Calu3 (cell line): ENCODE data around the gene TLE2. TPM values are rescaled to one million over a fixed set of nuclear protein-coding genes. Genes with fewer than 3 reads are reported as not detected.

Experiments
- BruUV-seq: library from RNA; stranded (reverse); fragments of 400-500 nt; replicated peaks from 2 replicates; lab custom pipeline; 2021; lab: Mats Ljungman, UMichigan
- CTCF ChIA-PET: fragments of 300-600 bp; sonication (Branson Sonifier 250); formaldehyde crosslinking; loops from one replicate; lab custom pipeline; 2022; ENCODE audit warnings: antibody characterized with exemption; lab: Charles Lee
- DNase-seq: peaks from one replicate; pipeline ENCODE4 v3.0.0; 2022
- H3K27ac Mint-ChIP-seq: one replicate; pipeline ENCODE4 v1.8.0; 2022; ENCODE audit warnings: mixed read lengths; ENCODE audit not compliant: unreplicated experiment
- H3K27me3 Mint-ChIP-seq: one replicate; pipeline ENCODE4 v1.8.0; 2022; ENCODE audit warnings: mixed read lengths; ENCODE audit not compliant: unreplicated experiment
- H3K36me3 Mint-ChIP-seq: one replicate; pipeline ENCODE4 v1.8.0; 2022; ENCODE audit warnings: mild to moderate bottlenecking, moderate library complexity, mixed read lengths; ENCODE audit not compliant: insufficient read depth, unreplicated experiment
- H3K4me1 Mint-ChIP-seq: one replicate; pipeline ENCODE4 v1.8.0; 2022; ENCODE audit warnings: mild to moderate bottlenecking, low read depth, mixed read lengths; ENCODE audit not compliant: unreplicated experiment
- H3K4me3 Mint-ChIP-seq: one replicate; pipeline ENCODE4 v1.8.0; 2022; ENCODE audit warnings: mild to moderate bottlenecking, low read depth, moderate library complexity, mixed read lengths; ENCODE audit not compliant: unreplicated experiment
- H3K9me3 Mint-ChIP-seq: one replicate; pipeline ENCODE4 v1.8.0; 2022; ENCODE audit warnings: low read depth, mixed read lengths; ENCODE audit not compliant: unreplicated experiment
- intact Hi-C: fragments of 100-400 bp; cut with micrococcal nuclease; formaldehyde crosslinking; loops from one replicate; pipeline ENCODE4 v1.10.0; 2022; ENCODE audit not compliant: unreplicated experiment
- total RNA-seq: library from RNA; stranded (reverse); gene quantifications from 2 replicates; pipeline ENCODE4 v1.2.3, GENCODE V29; 2022
- TF ChIP-seq, protein P1 (sequence below): fragments of 200-600 bp; IDR thresholded peaks from one replicate; pipeline ENCODE4 v1.8.0; 2022; ENCODE audit warnings: antibody characterized with exemption; ENCODE audit not compliant: unreplicated experiment

TLE2 gene
- total RNA-seq, 1 experiment from 2014 or later: 8.5 TPM

DNA sequence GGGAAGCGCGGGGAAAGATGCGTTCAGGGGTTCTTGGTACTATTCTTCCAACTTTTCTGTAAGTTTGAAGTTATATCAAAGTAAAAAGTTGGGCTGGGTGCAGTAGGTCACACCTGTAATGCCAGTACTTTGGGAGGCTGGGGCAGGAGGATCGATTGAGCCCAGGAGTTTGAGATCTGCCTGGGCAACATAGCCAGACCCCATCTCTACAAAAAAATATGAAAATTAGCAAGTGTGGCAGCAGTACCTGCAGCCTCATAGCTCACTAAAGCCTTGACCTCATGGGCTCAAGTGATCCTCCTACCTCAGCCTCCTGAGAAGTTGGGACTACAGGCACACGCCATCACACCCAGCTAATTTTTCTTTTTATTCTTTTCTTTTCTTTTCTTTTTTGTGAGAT is 71.9 kb downstream of the TLE2 start:
- Mint-ChIP-seq H3K9me3 (no peaks in the 10 kb centered on the region), H3K27me3 (no peaks in the 10 kb centered on the region), H3K27ac (no peak overlapping the region), H3K4me1 (no peaks in the 10 kb centered on the region), H3K36me3 (peaks cover 8% of the 10 kb centered on the region), H3K4me3 (no peak overlapping the region)
- no peak for DNase-seq
- no TSS peak for BruUV-seq
- intact Hi-C loops: no loop called here
- CTCF ChIA-PET: no interaction called here
- TF ChIP-seq, protein P1, sequence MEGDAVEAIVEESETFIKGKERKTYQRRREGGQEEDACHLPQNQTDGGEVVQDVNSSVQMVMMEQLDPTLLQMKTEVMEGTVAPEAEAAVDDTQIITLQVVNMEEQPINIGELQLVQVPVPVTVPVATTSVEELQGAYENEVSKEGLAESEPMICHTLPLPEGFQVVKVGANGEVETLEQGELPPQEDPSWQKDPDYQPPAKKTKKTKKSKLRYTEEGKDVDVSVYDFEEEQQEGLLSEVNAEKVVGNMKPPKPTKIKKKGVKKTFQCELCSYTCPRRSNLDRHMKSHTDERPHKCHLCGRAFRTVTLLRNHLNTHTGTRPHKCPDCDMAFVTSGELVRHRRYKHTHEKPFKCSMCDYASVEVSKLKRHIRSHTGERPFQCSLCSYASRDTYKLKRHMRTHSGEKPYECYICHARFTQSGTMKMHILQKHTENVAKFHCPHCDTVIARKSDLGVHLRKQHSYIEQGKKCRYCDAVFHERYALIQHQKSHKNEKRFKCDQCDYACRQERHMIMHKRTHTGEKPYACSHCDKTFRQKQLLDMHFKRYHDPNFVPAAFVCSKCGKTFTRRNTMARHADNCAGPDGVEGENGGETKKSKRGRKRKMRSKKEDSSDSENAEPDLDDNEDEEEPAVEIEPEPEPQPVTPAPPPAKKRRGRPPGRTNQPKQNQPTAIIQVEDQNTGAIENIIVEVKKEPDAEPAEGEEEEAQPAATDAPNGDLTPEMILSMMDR: no peak

- Mint-ChIP-seq H3K36me3 (peaks cover 30% of the 10 kb centered on the region), H3K4me3 (peak overlapping the region; percentile 62), H3K27ac (peak overlapping the region; percentile 75), H3K4me1 (peaks cover 7% of the 10 kb centered on the region), H3K27me3 (no peaks in the 10 kb centered on the region), H3K9me3 (no peaks in the 10 kb centered on the region)
- BruUV-seq: no TSS peak
- intact Hi-C loops: no loop called here
- TF ChIP-seq, protein P1: no peak
- CTCF ChIA-PET: interaction anchor here (0.6 to 1.2 kb wide), 5 partner anchors 18 to 532 kb away, joined by 3 to 7 read pairs (median 3); no protein-coding TSS in a partner anchor
- peak; percentile 75 for DNase-seq
Observed at GRCh38 chr19:2952953-2953481, 76.1 kb downstream of the TLE2 start.

DNA sequence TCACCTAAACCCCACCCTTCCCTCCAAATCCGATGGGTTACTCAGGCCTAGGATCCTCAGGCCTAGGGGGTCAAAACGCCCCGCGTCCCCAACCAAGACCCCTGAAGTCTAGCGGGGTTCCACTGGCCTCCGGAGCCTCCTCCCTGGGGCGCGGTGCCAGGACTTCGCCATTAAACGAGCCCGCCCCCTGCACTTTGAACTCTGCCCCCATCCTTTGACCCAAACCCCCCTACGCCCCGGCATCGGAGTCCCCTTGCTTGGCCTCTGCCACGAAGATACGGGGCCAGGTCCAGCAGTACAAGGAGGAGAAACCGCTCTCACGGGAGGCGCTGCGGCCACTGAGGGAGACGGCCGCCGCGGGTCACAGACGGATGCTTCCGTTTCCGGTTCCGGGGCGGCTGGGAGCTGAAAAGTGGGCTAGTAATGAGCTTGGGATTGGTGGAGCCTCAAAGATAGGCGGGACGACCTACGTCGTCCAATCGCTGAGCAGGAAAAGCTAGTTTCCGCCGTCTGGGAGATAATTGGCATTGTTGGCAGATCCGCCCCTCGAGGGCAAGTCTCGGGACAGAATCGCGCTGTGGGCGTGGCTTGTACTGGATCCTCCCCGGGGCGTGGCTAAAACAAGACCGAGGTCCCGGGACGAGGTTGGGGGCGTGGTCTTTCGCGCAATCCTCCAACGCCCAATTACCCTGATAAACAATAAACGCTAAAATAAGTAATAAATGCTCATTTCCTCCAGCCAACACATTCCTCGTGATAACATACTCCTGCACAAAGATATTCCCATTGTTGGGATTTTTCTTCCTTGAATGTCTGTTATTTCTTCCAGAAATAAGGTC is 78.6 kb downstream of the TLE2 start:
- CTCF ChIA-PET: interaction anchor here (0.6 to 2.6 kb wide), 18 partner anchors 10 to 480 kb away, joined by 3 to 12 read pairs (median 4); partner anchors contain the start of genes ZNF555 and ZNF57
- H3K27ac Mint-ChIP-seq: peak overlapping the region; percentile 97

GRCh38 chr19:2949939-2950285 is 79.2 kb downstream of the TLE2 start:
- Mint-ChIP-seq H3K27ac (peak overlapping the region; percentile 97), H3K4me1 (peaks cover 7% of the 10 kb centered on the region), H3K9me3 (no peaks in the 10 kb centered on the region), H3K36me3 (peaks cover 43% of the 10 kb centered on the region), H3K4me3 (peak overlapping the region; percentile 91), H3K27me3 (no peaks in the 10 kb centered on the region)
- BruUV-seq: no TSS peak
- intact Hi-C loops: no loop called here
- peak; percentile 19 for DNase-seq
- TF ChIP-seq, protein P1: no peak
- CTCF ChIA-PET: interaction anchor here (0.6 to 2.6 kb wide), 9 partner anchors 9 to 355 kb away, joined by 3 to 12 read pairs (median 4); partner anchors contain the start of genes ZNF555 and ZNF57

More for the DNA sequence above, 78.6 kb downstream of the TLE2 start:
- BruUV-seq: no TSS peak
- Mint-ChIP-seq H3K36me3 (peaks cover 37% of the 10 kb centered on the region), H3K4me3 (peak overlapping the region; percentile 91), H3K4me1 (peaks cover 7% of the 10 kb centered on the region), H3K9me3 (no peaks in the 10 kb centered on the region), H3K27me3 (no peaks in the 10 kb centered on the region)
- TF ChIP-seq, protein P1: no peak
- peak; percentile 97 for DNase-seq
- intact Hi-C loops: no loop called here

Other genes starting within 250 kb of the TLE2 start
- 44.7 and 48.3 TPM in 2 replicates for gene SGTA, start 246.0 kb downstream of the TLE2 start, total RNA-seq
- 85.9 and 86.2 TPM in 2 replicates for gene THOP1, start 243.8 kb downstream of the TLE2 start, total RNA-seq
- gene ZNF554, start 209.4 kb downstream of the TLE2 start, total RNA-seq: 4.3 and 4.9 TPM in 2 replicates
- 3.8 and 5.7 TPM in 2 replicates for gene ZNF555, start 187.8 kb downstream of the TLE2 start, total RNA-seq
- not detected in 2 replicates for gene ZNF556, start 161.9 kb downstream of the TLE2 start, total RNA-seq
- 4.1 and 6.0 TPM in 2 replicates for gene ZNF57, start 128.4 kb downstream of the TLE2 start, total RNA-seq
- gene ZNF77, start 84.3 kb downstream of the TLE2 start, total RNA-seq: 3.6 and 5.0 TPM in 2 replicates
- 2.1 and 3.4 TPM in 2 replicates for gene TLE6, start 51.7 kb downstream of the TLE2 start, total RNA-seq
- gene TLE5, start 33.2 kb upstream of the TLE2 start, total RNA-seq: 170 and 179 TPM in 2 replicates
- gene GNA11, start 65.1 kb upstream of the TLE2 start, total RNA-seq: 37.7 and 41.4 TPM in 2 replicates
- 5.9 and 6.5 TPM in 2 replicates for gene GNA15, start 106.8 kb upstream of the TLE2 start, total RNA-seq
- 0.37 TPM in 1 of 2 replicates, not detected in the other for gene S1PR4, start 149.5 kb upstream of the TLE2 start, total RNA-seq
- 79.6 and 80.7 TPM in 2 replicates for gene NCLN, start 156.7 kb upstream of the TLE2 start, total RNA-seq
- gene CELF5, start 195.4 kb upstream of the TLE2 start, total RNA-seq: 0.40 and 0.64 TPM in 2 replicates